Measurements from ENCODE around the gene BACH2.

- no peak for TF ChIP-seq CTCF (IDR thresholded peaks at IDR 0.05; ENCODE audit: insufficient read depth, low read length)
- no peak for TF ChIP-seq POLR2AphosphoS5 (IDR thresholded peaks at IDR 0.05; ENCODE audit: low read depth)
- no peak for TF ChIP-seq REST (IDR thresholded peaks at IDR 0.05; ENCODE audit: insufficient replicate concordance, low read depth)
Observed at GRCh38 chr6:90082847-90083246, 213.8 kb downstream of the BACH2 start.
